ENCODE results near the gene SAP30BP.

Gene SAP30BP

GRCh38 chr17:75652341-75652740 lies 14.8 kb upstream of the SAP30BP start:
- no peak for FAIRE-seq

GRCh38 chr17:75652934-75653549 lies 14.1 kb upstream of the SAP30BP start:
- no peak for FAIRE-seq

GRCh38 chr17:75654176-75654575 lies 13.0 kb upstream of the SAP30BP start:
- FAIRE-seq = no peak

- no peak for FAIRE-seq
Observed at GRCh38 chr17:75658237-75658636, 8.9 kb upstream of the SAP30BP start.

GRCh38 chr17:75661531-75661930 lies 5.6 kb upstream of the SAP30BP start:
- FAIRE-seq = no peak

- no peak for FAIRE-seq
Observed at GRCh38 chr17:75662511-75662910, 4.6 kb upstream of the SAP30BP start.

GRCh38 chr17:75664099-75664549 lies 3.0 kb upstream of the SAP30BP start:
- FAIRE-seq = no peak

GRCh38 chr17:75665981-75666380 lies 1.2 kb upstream of the SAP30BP start:
- FAIRE-seq = no peak

- FAIRE-seq = no peak
Observed at GRCh38 chr17:75667825-75668224, 687 bp downstream of the SAP30BP start.

- no peak for FAIRE-seq
Observed at GRCh38 chr17:75668489-75668888, 1.4 kb downstream of the SAP30BP start.

- no peak for FAIRE-seq
Observed at GRCh38 chr17:75670868-75671267, 3.7 kb downstream of the SAP30BP start.

- FAIRE-seq = no peak
Observed at GRCh38 chr17:75672011-75672410, 4.9 kb downstream of the SAP30BP start.

- FAIRE-seq = no peak
Observed at GRCh38 chr17:75673487-75673886, 6.3 kb downstream of the SAP30BP start.

- FAIRE-seq = no peak
Observed at GRCh38 chr17:75676461-75676860, 9.3 kb downstream of the SAP30BP start.

GRCh38 chr17:75679706-75680211 lies 12.6 kb downstream of the SAP30BP start:
- FAIRE-seq = no peak

GRCh38 chr17:75680431-75680830 lies 13.3 kb downstream of the SAP30BP start:
- no peak for FAIRE-seq

GRCh38 chr17:75681289-75681688 lies 14.2 kb downstream of the SAP30BP start:
- no peak for FAIRE-seq

- no peak for FAIRE-seq
Observed at GRCh38 chr17:75683583-75683982, 16.4 kb downstream of the SAP30BP start.

GRCh38 chr17:75684249-75684648 lies 17.1 kb downstream of the SAP30BP start:
- FAIRE-seq = no peak

GRCh38 chr17:75684924-75685323 lies 17.8 kb downstream of the SAP30BP start:
- FAIRE-seq = no peak

- no peak for FAIRE-seq
Observed at GRCh38 chr17:75685499-75685898, 18.4 kb downstream of the SAP30BP start.

- FAIRE-seq = no peak
Observed at GRCh38 chr17:75688209-75688825, 21.2 kb downstream of the SAP30BP start.

GRCh38 chr17:75689441-75689873 lies 22.3 kb downstream of the SAP30BP start:
- FAIRE-seq = no peak

GRCh38 chr17:75691371-75691791 lies 24.2 kb downstream of the SAP30BP start:
- no peak for FAIRE-seq
